NCI-H748 treated with DMSO at 0.1 percent for 48 hours (cell line): Measurements from ENCODE around the gene CRCP.
"Not testable (repeated sequence)": the region's sequence is repeated elsewhere in the genome, so short reads cannot be mapped to it uniquely, and the experiment has no call there.

Experiments
- DNase-seq: peaks from one replicate; lab custom pipeline; 2025; lab: John Stamatoyannopoulos, UW

The CRCP gene

DNA sequence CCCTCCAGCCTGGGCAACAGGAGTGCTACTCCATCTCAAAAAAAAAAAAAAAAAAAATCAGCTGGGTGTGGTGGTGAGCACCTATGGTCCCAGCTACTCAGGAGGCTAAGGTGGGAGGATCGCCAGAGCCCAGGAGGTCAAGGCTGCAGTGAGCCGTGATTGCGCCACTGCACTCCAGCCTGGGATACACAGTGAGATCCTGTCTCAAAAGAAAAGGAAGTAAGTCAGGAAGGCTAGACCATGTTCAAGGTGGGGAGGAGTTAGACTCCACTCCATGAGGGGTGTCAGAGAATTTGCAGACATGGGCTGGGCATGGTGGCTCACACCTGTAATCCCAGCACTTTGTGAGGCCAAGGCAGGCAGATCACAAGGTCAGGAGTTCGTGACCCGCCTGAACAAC is 6.2 kb upstream of the CRCP start:
- not testable (repeated sequence) for DNase-seq

DNA sequence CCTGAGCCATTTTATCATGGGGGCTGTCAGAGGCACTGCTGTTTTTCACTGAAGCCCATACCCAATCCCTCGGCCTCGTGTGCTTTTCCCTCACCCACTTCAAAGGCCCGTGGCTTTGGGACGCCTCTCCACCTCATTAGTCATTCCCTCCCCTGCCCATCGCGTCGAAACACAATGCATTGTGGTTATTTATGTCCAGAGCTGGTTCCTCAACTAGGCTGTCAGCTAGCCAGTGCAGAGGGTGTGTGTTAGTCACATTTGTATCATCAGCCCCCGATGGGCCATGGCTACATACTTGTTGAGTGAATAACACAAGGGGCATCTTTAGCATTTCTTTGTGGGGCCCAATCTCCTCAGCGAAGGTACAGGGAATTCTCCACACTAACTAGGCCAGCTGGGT is 3.8 kb upstream of the CRCP start:
- no peak for DNase-seq

DNA sequence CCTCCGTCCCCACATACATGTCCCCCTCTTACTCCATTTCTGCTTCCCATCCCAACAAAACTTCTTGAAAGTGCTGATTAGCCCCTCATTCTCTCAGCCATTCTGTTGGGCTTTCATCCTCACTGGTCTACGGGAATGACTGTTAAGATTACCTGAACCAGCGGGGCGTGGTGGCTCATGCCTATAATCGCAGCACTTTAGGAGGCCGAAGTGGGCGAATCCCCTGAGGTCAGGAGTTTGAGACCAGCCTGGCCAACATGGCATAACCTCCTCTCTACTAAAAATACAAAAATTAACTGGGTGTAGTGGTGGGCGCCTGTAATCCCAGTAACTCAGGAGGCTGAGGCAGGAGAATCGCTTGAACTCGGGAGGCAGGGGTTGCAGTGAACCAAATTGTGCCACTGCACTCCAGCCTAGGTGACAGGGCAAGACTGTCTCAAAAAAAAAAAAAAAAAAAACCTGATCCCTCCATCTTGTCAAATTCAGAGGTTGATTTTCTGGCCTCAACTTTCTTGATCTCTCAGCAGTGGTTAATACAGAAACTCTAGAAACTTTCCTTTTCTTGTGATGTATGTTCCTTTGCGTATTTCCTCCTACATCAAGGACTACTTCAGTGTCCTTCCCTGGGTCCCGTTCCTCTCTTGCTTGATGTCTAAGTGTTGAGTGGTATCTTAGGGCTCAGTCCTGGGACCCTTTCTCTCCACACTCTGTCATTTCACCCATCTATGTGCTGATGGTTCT is 2.2 kb downstream of the CRCP start:
- not testable (repeated sequence) for DNase-seq

DNA sequence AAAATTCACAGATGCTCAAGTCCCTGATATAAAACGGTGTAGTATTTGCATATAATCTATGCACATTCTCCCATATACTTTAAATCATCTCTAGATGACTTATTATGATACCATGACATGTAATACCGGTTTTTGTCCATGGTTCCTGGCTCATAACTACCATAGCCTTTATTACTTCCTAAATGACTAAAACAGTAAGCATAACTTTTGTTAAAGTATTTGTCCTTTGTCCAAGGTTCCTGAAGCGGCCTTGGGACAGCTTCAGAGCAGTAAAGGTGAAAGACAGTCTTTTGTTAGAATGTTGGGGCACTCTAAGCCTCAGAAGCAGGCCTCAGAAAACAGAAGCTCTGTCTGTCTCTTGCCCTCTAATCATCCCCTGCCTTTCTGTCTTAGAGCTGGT is 4.0 kb downstream of the CRCP start:
- no peak for DNase-seq

DNA sequence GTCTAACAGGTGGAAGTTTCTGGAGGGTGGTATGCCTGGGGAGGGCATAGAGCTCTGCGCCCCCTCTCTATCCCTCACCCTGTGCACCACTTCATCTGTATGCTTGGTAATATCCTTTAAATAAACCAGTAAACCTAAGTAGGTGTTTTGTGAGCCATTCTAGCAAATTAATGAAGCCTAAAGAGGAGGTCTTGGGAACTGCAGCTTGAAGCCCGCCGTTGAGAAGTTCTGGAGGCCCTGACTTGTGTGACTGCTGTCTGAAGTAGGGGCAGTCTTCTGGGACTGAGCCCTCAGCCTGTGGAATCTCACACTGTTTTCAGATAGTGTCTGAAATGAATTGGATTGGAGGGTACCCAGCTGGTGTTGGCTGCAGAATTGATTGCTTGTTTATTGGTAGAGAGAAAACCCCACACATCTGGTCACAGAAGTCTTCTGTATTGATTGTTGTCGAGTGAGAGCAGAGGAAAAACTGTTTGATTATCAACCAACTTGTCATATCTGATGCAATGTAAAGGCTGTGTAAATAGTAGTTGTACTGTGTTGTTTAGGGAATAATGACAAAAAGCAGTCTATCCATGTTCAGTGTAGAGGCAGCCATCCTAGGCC is 4.7 kb downstream of the CRCP start:
- no peak for DNase-seq

DNA sequence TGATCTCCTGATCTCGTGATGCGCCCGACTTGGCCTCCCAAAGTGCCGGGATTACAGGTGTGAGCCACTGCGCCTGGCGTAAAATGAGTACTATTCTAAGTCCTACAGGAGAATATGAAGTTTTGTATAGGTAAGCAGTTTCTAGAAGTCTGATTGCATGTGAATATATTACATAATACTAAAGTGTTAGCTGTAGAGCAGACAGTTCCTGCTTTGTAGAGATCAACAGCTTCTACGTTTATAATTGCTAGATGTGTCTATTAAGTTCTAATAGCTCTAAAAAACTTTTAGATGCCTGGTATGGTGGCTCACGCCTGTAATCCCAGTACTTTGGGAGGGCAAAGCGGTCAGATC is 8.5 kb downstream of the CRCP start:
- no peak for DNase-seq

DNA sequence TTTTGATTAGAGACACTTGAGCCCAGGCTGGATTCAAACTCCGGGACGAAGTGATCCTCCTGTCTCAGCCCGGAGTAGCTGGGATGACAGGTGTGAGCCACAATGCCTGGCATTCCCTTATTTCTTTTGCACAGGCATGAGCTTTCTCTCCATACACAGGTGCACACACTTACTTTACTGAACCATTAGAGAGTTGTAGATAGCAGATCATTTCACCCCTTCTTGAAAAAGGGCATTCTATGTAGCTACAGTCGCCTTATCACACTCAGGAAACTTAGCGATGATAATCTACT is 9.9 kb downstream of the CRCP start:
- not testable (repeated sequence) for DNase-seq

DNA sequence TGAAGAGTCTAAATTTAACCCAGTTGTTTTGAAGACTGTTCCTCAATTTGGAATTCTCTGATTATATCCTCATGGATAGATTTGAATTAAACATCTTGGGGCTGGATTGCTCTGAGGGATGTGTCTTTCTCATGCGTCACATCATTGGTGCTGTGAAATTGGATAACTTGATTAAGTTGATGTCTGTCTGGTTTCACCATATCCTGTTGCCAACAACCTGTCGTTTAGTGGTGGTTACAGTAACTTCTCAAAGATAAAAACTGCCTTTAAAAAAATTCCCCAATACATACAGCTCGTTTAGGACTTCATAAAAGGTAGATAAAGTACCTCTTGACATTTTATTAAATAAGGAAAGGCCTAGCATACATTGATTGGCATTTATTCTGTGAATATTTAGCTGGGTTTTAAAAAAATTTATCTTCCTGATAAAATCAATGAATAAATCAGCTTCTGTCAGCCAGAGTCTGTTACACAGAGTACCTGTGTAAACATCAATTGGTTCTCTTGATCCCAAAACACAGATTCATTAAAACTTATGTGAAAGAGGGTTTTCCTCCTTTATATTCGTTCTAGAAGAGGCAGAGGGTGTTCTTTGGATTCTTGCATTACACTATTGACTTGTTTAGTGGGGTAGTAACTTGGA is 10.5 kb downstream of the CRCP start:
- no peak for DNase-seq

DNA sequence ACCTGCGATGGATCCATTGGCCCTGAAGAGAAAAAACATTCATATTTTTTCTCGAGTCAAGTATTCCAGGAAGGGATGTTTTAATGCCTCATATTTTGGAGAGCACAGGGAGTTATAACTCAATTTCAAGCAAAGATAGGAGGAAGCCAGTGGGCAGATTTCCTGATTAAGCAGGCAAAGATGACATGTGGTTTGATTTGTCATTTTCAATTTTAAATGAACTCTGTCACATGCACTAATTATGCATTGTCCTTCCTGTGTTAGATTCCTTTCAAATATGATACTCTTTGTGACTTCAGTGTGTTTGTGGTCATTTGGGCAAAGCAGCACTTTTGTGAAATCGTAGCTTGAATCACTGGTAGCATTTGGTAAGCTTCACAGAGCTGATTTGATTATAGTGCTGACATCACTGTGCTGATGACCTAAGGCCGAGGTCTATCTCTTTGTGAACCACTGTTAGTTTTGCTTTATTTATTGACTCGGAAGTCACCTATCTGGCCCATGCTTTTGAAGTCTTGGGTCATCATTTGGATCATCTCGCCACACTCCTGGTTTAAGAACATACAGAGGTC is 11.2 kb downstream of the CRCP start:
- not testable (repeated sequence) for DNase-seq

DNA sequence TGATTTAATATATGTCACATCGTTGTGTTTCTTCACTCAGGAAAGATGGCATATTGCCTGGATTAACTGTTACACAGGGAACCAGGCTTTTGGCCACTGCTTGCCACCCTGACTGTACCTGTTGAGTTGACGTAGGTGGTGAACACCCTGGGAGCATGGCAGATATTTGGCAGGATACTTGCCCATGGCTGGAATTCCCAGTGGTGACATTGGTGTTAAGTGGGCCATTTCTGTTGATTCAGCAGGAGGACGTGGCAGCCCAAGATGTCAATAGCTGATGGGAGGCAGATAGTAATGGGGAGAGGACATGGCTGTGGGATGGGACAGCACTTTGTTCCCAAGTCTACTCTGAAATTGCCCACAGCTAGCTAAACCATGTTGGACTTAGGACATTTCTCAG is 12.5 kb downstream of the CRCP start:
- not testable (repeated sequence) for DNase-seq

DNA sequence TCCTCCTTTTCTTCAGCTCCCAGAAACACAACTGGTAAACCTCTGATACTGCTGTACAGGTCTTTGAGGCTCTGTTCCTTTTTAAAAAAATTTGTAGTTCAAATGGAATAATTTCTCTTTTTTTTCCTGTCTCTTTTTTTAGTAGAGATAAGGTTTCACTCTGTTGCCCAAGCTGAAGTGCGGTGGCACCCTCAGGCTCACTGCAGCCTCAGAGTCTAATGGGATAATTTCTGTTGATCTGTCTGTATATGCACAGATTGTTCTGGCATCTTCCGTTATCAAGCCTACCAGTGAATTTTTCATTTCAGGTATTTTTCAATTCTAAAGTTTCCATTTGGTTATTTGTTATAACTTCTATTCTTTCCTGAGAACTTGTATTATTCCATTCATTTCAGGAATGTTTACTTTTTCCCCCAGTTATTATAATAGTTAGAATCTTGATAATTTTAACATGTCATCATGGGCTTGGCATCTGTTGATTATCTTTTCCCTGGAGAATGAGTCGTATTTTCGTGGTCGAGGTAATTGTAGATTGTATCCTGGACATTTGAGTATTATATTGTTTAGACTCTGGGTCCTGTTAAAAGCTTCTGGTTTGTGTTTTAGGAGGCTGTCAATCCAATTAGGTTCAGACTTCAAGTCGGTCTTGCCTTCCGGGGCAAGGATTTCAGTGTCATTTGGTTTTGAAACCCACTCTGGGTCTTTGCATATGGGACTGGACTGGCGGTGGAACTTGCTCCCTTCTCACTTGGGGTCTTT is 24.5 kb downstream of the CRCP start:
- DNase-seq = no peak

DNA sequence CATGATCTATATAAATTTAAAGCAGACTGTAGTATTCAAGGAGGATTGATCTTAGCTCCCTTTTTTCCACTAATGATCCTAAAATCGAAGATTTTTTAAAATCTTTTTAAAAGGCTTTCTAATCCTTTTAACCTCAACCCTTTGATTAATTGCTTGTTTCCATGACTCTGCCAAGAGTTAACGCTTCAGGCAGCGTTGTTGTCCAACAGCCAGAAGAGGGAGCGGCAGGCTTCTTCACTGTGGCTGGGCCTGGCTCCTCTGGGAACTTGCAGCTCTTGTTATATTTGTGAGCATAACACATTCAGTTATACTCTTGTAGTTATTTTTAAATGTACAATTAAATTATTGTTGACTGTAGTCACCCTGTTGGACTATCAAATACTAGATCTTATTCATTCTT is 26.3 kb downstream of the CRCP start:
- no peak for DNase-seq

DNA sequence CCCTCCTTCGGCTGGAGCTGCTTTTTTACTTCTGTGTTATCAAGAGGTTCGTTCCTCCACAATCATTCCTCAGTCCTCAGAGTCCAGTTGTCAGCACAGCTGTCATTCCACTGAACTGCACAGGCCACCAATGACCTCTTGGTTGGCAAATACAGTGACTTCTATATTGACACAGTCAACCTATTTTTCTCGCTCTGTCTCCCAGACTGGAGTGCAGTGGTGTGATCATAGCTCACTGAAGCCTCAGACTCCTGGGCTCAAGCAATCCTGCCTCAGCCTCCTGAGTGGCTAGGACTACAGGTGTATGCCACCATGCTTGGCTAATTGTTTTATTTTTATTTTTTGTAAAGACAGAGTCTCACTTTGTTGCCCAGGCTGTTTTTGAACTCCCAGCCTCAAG is 27.7 kb downstream of the CRCP start:
- no peak for DNase-seq

DNA sequence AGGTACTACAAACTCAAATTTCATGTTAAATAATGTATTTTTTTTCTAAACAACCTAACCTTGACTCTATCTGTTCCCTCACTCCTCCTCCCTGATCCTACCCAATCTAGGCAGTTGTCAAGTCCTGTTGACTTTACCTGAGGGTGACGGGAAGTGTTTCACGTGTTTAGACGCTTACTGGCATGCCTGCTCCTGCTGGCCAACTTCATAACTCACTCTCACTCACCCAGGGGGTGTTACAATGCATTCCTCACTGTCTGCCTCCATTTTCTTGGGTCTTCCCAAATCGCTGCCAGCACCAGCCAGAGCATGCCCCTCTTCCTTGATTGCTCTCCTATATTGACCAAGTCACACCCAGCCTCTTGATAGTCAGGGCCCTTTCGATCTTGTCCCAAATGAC is 28.3 kb downstream of the CRCP start:
- DNase-seq = no peak

DNA sequence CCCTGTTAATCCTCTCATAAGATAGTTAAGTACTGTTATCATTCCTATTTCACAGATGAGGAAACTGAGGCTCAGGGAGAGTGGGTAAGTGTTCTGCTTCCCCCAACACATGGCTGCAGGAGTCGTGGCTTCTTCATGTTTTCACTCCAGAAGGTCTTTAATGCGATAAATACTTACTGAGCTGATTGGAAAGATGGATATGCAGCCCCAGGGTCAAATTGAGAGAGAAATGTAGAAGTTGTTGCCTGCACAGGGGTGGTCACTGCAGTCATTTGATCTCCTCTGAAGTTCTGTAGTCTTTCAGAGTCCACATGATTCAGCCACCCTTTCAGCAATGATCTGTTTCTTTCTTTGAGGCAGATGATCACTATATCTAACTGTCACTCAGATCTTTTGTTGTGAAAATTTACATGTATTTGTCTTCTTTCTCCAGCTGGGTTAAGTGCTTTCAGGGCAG is 29.3 kb downstream of the CRCP start:
- no peak for DNase-seq

DNA sequence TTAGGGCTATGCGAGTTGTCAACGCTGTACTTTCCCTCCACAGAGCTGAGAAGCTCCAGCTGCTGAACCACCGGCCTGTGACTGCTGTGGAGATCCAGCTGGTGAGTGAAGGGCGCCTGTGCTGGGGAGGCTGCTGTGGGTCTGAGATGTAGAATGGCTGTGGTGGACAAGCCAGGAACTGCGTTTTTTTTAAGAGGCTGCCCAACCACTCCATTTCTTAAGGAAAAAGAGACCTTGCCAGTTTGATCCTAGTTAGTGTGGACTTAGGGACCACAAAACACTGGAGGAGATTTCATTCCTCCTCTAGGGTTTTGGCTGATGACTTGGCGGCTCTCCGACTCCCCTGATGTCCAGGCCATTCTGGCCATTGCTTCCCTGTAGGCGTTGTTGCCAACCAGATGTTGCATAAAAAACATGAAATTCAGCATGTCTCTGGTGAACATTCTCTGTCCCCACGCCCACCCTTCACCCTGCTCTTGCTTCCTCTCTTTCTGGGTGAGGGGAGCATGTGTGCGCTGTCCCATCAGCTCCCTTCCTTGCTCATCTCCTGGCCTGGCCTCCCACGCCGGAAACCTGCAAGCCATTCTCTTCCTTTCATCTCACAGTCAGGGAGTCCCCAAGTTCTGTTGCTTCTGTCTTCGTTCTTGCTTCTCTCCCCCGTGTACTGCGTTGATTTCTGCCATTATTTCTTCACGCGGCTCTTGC is 30.9 kb downstream of the CRCP start:
- DNase-seq = no peak

DNA sequence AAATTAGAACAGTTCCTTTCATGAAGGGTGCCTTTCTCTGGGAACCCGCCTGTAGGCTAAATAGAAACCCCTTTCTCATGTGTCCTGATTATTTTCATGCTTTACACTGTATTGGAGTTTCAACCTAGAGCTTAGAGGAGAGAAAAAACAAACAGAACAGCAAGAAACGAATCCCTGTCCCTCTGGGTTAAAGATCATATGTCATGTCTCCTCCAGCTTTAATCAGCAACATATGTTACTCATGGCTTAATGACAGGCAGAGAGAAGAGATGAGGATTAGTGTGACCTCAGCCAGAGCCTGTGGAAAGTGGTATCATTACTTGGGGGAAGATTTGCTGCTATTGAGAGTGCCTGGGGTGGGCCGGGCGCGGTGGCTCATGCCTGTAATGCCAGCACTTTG is 32.1 kb downstream of the CRCP start:
- DNase-seq = no peak

DNA sequence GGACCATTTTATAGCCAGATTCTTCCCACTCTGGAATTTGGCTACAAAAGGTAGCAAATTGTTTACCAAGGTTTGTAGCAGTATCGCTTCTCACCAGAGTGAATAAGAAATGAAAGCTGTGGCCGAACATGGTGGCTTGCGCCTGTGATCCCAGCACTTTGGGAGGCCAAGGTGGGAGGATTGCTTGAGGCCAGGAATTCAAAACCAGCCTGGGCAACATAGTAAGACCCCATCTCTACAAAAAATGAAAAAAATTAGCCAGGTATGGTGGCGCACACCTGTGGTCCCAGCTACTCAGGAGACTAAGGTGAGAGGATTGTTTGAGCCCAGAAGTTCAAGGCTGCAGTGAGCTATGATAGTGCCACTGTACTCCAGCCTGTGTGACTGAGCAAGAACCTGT is 33.0 kb downstream of the CRCP start:
- DNase-seq = not testable (repeated sequence)

DNA sequence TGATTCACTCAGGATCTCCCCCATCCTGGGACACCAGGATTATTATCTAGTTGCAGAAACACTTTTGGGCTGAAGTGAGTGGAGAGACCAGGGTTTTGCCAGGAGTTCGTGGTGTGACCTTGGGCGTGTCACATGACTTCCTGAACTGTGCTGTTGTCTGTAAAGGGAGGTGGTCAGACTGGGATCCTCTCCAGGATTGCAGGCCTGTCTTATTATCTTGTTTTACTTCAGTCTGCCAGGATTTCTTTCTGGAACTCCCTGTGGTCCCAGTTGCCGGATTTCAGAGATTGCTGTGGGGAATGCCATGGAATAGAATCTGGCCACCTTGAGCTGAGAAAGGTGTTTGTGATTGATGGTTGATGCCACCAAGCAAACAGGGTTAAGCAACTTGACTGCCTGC is 35.8 kb downstream of the CRCP start:
- no peak for DNase-seq

DNA sequence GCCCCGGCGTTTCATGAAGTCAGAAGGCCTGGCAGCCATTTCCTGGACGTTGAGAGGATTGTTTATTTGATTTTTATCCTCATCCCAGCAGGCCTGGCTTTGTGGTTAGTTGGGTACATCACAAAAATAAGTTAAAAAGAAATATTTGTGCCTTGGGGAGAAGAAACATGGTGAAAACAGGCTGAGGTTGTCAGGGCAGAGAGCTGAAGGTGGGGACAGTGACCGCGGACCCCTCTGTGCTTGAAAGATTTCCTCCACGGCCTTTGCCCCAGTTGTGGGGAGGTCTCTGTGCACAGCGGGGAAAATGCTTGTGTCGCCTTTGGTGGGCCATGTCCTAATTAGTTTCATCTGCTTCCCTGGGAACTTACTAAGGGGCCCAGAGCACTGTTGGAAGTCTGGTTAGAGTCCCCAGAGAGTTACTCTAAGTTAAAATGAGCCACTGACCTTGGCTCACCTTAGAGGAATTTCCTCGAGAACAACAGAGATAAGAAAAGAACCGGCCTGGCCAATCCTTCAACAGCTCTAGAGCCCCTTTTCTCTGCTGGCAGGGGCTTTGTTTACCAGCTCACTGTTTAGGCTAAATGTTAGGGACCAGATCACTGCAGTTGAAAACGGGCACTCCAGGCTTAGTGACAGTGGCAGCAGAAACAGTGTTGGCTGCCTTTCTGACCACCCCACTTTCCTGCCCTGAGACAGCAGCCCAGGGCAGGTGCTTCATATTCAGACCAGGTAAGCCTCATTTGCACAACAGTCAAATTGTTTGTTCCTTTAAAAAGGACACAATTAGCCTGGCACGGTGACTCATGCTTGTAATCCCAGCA is 37.9 kb downstream of the CRCP start:
- no peak for DNase-seq

DNA sequence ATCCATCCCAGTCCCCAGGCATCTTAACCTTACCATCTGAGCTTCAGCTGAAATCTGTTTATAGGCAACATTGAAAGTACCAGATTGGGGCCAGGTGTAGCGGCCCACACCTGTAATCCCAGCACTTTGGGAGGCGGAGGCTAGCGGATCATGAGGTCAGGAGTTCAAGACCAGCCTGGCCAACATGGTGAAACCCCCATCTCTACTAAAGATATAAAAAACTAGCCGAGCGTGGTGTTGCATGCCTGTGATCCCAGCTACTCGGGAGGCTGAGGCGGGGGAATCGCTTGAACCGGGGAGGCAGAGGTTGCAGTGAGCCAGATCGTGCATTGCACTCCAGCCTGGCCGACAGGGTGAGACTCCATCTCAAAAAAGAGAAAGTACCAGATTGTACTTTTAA is 39.0 kb downstream of the CRCP start:
- no peak for DNase-seq
